AG20443 (cell line): ENCODE data around the gene CRYBG1.
A peak's percentile ranks its signal among the peaks of the same experiment; 100 is the strongest.
"Not testable (repeated sequence)": the region's sequence is repeated elsewhere in the genome, so short reads cannot be mapped to it uniquely, and the experiment has no call there.

Source experiments
- DNase-seq: peaks from one replicate; pipeline ENCODE4 v3.0.0; 2012; ENCODE audit warnings: low spot score, mixed read lengths

Gene CRYBG1

GRCh38 chr6:106372838-106373501 lies 12.5 kb downstream of the CRYBG1 start:
- no peak for DNase-seq

GRCh38 chr6:106373502-106374239 lies 13.2 kb downstream of the CRYBG1 start:
- DNase-seq, result no peak

- DNase-seq, result peak; percentile 18
These were observed 16.6 kb downstream of the CRYBG1 start for GRCh38 chr6:106377061-106377540.

- no peak for DNase-seq
These were observed 19.4 kb downstream of the CRYBG1 start for GRCh38 chr6:106379951-106380350.

GRCh38 chr6:106380407-106380806 lies 19.9 kb downstream of the CRYBG1 start:
- no peak for DNase-seq

GRCh38 chr6:106381223-106381622 lies 20.7 kb downstream of the CRYBG1 start:
- DNase-seq, result no peak

- peak; percentile 50 for DNase-seq
These were observed 21.4 kb downstream of the CRYBG1 start for GRCh38 chr6:106381881-106382280.

- DNase-seq, result no peak
These were observed 23.1 kb downstream of the CRYBG1 start for GRCh38 chr6:106383573-106383972.

- no peak for DNase-seq
These were observed 25.0 kb downstream of the CRYBG1 start for GRCh38 chr6:106385530-106385929.

- DNase-seq, result no peak
These were observed 27.4 kb downstream of the CRYBG1 start for GRCh38 chr6:106387875-106388274.

GRCh38 chr6:106390088-106390487 lies 29.6 kb downstream of the CRYBG1 start:
- no peak for DNase-seq

GRCh38 chr6:106396426-106397220 lies 36.1 kb downstream of the CRYBG1 start:
- DNase-seq, result no peak

- DNase-seq, result no peak
These were observed 36.9 kb downstream of the CRYBG1 start for GRCh38 chr6:106397431-106397830.

GRCh38 chr6:106398621-106399020 lies 38.1 kb downstream of the CRYBG1 start:
- no peak for DNase-seq

- not testable (repeated sequence) for DNase-seq
These were observed 44.5 kb downstream of the CRYBG1 start for GRCh38 chr6:106405044-106405443.

GRCh38 chr6:106411056-106411455 lies 50.5 kb downstream of the CRYBG1 start:
- no peak for DNase-seq

GRCh38 chr6:106411643-106412200 lies 51.2 kb downstream of the CRYBG1 start:
- DNase-seq, result no peak

GRCh38 chr6:106413016-106413415 lies 52.5 kb downstream of the CRYBG1 start:
- no peak for DNase-seq

- DNase-seq, result no peak
These were observed 53.2 kb downstream of the CRYBG1 start for GRCh38 chr6:106413722-106414121.

- no peak for DNase-seq
These were observed 55.4 kb downstream of the CRYBG1 start for GRCh38 chr6:106415921-106416320.

GRCh38 chr6:106417572-106418147 lies 57.1 kb downstream of the CRYBG1 start:
- no peak for DNase-seq
